Cardiac muscle cell (in vitro differentiated cells and primary cell): ENCODE measurements around the gene RXFP4. TPM values are rescaled to one million over a fixed set of nuclear protein-coding genes. Genes with fewer than 3 reads are reported as not detected.

Source experiments
- DNase-seq, 2 donors: peaks; one replicate each; pipeline versions ENCODE4 v3.0.0 to v3.0.0-alpha.2; 2010 to 2017; ENCODE audit warnings: low read depth in 1 of 2, low spot score in 1 of 2
- H3K27ac ChIP-seq: fragments of 200-600 bp; sonication (generic); 2 replicates; pipeline ENCODE4 v1.5.1; 2016
- H3K27me3 ChIP-seq: fragments of 200-600 bp; sonication (generic); 2 replicates; pipeline ENCODE4 v1.6.0; 2016; ENCODE audit warnings: control low read depth
- H3K36me3 ChIP-seq: fragments of 200-600 bp; sonication (generic); 2 replicates; pipeline ENCODE4 v1.5.1; 2016; ENCODE audit warnings: control low read depth
- H3K4me1 ChIP-seq: fragments of 200-600 bp; sonication (generic); 2 replicates; pipeline ENCODE4 v1.8.1; 2017; ENCODE audit warnings: low read depth, mild to moderate bottlenecking, mixed run types
- H3K4me3 ChIP-seq: fragments of 200-600 bp; sonication (generic); 2 replicates; pipeline ENCODE4 v1.5.1; 2016; ENCODE audit warnings: mild to moderate bottlenecking
- H3K9me3 ChIP-seq: fragments of 200-600 bp; sonication (generic); 2 replicates; pipeline ENCODE4 v1.5.1; 2017; ENCODE audit warnings: low read depth, mild to moderate bottlenecking, control low read depth
- polyA plus RNA-seq: library from polyadenylated mRNA; unstranded; fragments of >200 nt; fragmentation: Nextera tagmentation; extraction: Ambion mirVana; gene quantifications from 2 replicates; pipeline ENCODE4 v1.2.1, GENCODE V29; 2016
- total RNA-seq: library from RNA; depleted of rRNA; stranded (reverse); fragments of >200 nt; gene quantifications from 2 replicates; pipeline ENCODE4 v1.2.3, GENCODE V29; 2016
- TF ChIP-seq, protein P1 (sequence below): IDR thresholded peaks from 2 replicates; pipeline ENCODE4 v1.5.1; 2012; ENCODE audit warnings: low read depth, mild to moderate bottlenecking, low read length

Gene RXFP4
- total and polyA plus RNA-seq, 2 experiments from 2014 or later: 0.33 TPM; not detected in 1

DNA sequence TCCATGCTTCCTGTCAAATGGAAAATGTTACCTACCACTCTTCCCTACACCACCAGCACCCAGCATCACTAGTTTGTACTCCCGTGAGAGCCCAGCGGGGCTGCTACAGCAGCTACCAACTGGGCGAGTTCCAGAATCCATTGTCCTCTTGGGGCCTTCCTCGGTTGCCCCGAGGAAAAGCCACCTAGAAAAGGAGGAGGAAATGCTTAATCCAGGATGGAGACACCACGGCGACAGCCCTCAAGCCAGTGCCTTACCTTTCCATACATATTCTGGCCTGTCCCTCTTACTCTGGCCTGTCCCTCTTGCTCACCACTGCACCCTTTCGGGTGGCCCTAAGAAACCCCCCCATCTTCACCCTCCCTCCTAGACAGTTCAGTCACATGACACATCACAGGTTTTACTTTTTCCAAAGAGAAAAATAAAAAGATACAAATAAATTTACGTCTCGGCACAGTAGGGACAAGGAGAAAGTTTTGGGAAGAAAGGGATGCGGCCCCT, 30.8 kb upstream of the RXFP4 start:
- Histone ChIP-seq H3K9me3 (no peaks in the 10 kb centered on the region), H3K27me3 (no peaks in the 10 kb centered on the region), H3K27ac (peak overlapping the region; percentile 85), H3K36me3 (peaks cover 33% of the 10 kb centered on the region), H3K4me3 (peak overlapping the region; percentile 91), H3K4me1 (no peaks in the 10 kb centered on the region)
- TF ChIP-seq, protein P1, sequence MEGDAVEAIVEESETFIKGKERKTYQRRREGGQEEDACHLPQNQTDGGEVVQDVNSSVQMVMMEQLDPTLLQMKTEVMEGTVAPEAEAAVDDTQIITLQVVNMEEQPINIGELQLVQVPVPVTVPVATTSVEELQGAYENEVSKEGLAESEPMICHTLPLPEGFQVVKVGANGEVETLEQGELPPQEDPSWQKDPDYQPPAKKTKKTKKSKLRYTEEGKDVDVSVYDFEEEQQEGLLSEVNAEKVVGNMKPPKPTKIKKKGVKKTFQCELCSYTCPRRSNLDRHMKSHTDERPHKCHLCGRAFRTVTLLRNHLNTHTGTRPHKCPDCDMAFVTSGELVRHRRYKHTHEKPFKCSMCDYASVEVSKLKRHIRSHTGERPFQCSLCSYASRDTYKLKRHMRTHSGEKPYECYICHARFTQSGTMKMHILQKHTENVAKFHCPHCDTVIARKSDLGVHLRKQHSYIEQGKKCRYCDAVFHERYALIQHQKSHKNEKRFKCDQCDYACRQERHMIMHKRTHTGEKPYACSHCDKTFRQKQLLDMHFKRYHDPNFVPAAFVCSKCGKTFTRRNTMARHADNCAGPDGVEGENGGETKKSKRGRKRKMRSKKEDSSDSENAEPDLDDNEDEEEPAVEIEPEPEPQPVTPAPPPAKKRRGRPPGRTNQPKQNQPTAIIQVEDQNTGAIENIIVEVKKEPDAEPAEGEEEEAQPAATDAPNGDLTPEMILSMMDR: peak; percentile 14
- peak; percentile 26 to 37 for DNase-seq

GRCh38 chr1:155911156-155912055, 30.0 kb upstream of the RXFP4 start, which contains the start of gene RIT1:
TSS of gene RIT1 (minus strand) at chr1:155911349. CDS start at chr1:155910761, 588 bp downstream.
- Histone ChIP-seq H3K27ac (peak within 1 kb of the TSS; percentile 85), H3K4me1 (no peaks in the 10 kb centered on the region), H3K27me3 (no peaks in the 10 kb centered on the region), H3K36me3 (peaks cover 37% of the 10 kb centered on the region), H3K9me3 (no peaks in the 10 kb centered on the region), H3K4me3 (peak within 1 kb of the TSS; percentile 91)
- TF ChIP-seq, protein P1: no peak
- peak; percentile 81 to 90 for DNase-seq

DNA sequence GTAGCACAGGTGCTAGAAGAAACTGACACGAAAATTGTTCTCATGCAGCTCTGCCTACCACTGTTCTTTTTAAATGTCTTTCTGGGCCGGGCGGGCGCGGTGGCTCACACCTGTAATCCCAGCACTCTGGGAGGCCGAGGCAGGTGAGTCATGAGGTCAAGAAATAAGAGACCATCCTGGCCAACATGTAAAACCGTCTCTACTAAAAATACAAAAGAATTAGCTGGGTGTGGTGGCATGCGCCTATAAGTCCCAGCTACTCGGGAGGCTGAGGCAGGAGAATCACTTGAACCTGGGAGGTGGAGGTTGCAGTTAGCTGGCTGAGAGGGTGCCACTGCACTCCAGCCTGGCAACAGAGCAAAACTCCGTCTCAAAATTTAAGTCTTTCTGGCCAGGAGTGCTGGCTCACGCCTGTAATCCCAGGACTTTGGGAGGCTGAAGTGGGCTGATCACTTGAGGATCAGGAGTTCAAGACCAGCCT, 29.3 kb upstream of the RXFP4 start:
- no peaks in the 10 kb centered on the region for H3K9me3 ChIP-seq
- peaks cover 44% of the 10 kb centered on the region for H3K36me3 ChIP-seq
- H3K4me3 ChIP-seq: no peak overlapping the region
- H3K27me3 ChIP-seq: no peaks in the 10 kb centered on the region
- H3K27ac ChIP-seq: peak overlapping the region; percentile 85
- TF ChIP-seq, protein P1: no peak
- no peak for DNase-seq
- no peaks in the 10 kb centered on the region for H3K4me1 ChIP-seq

DNA sequence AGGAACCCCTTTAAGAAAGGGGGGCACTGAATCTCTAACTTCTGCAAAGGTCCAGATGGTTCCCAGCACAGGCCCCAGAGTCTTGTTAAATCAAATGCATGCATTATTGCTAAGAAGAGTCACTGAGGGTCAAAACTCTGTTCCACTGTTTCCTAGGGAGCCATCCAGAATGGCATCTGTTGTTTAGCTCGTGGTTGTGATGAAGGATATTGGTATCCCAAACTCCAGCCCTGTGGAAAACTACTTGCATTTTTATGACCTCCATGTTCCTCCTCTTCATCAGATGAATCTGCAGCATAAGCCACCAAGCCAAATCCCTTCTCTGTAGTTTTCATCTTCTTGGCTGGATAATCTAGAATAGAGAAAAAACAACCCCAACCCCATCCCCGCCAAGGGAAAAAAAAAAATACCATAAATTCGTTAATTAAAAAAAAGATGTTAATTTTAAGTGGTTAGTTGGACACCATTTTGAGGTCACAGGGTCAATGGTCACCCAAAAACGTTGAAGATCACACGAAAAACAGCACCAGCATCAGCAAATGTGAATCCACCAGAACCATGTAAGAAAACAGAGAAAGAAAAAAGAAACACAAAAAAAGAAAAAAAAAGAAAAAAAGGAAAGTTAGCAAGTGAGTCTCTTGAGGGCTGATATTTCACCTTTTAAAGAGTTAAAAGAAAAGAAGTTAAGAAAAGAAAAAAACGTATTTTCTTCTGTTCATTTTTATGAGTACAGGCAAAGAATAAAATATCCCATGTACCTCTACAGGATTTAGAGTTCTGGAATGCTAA, 27.3 kb upstream of the RXFP4 start:
- Histone ChIP-seq H3K4me1 (no peaks in the 10 kb centered on the region), H3K27me3 (no peaks in the 10 kb centered on the region), H3K9me3 (no peaks in the 10 kb centered on the region), H3K4me3 (no peak overlapping the region), H3K36me3 (peaks cover 60% of the 10 kb centered on the region), H3K27ac (peak overlapping the region; percentile 69)
- no peak for DNase-seq
- TF ChIP-seq, protein P1: no peak

GRCh38 chr1:155918660-155919059, 22.8 kb upstream of the RXFP4 start:
- H3K9me3 ChIP-seq: no peaks in the 10 kb centered on the region
- no peak for DNase-seq
- no peaks in the 10 kb centered on the region for H3K4me1 ChIP-seq
- peak overlapping the region; percentile 17 for H3K27ac ChIP-seq
- no peaks in the 10 kb centered on the region for H3K27me3 ChIP-seq
- no peak overlapping the region for H3K4me3 ChIP-seq
- TF ChIP-seq, protein P1: no peak
- peaks cover 84% of the 10 kb centered on the region for H3K36me3 ChIP-seq
